ENCODE data around the gene WDR81. TPM values are rescaled to one million over a fixed set of nuclear protein-coding genes. Genes with fewer than 3 reads are reported as not detected.

Gene WDR81
- total RNA-seq, 1 experiment from 2014 or later, result 17.3 TPM

GRCh38 chr17:1786708-1787107, 62.2 kb downstream of the WDR81 start:
- ChIA-PET POLR2A (interaction anchor here (1.6 kb wide), 1 partner anchor 70 kb away, joined by 6 read pairs; no protein-coding TSS in a partner anchor), RAD21 (ENCODE audit: low non-redundant PET in 1 of 2, low total read pairs in 2 of 2, uncharacterized antibody in 2 of 2, unreplicated experiment in 2 of 2) (no interaction called here), CTCF (no interaction called here)
- no TSS peak for BruUV-seq (replicated peaks)
- H3K4me1 ChIP-seq (ENCODE audit: control insufficient read depth in 1 of 2, insufficient read depth in 2 of 2, low read length in 2 of 2), result peaks cover 10 to 26% of the 10 kb centered on the region in 2 experiments
- no peak for TF ChIP-seq CBX3 (IDR thresholded peaks at IDR 0.05; ENCODE audit: low read depth)
- no peak for TF ChIP-seq CTCF (IDR thresholded peaks at IDR 0.05 in 2 of 3, conservative IDR thresholded peaks at IDR 0.05 in 1 of 3; ENCODE audit: borderline replicate concordance in 1 of 3, insufficient read depth in 1 of 3, low read depth in 2 of 3, low read length in 2 of 3)
- no peak for TF ChIP-seq EGR1 (IDR thresholded peaks at IDR 0.05; ENCODE audit: low read depth)
- H3K9me2 ChIP-seq (ENCODE audit: insufficient read depth), result no peaks in the 10 kb centered on the region
- DNase-seq (ENCODE audit: low read depth, low spot score), result no peak
- no peak overlapping the region for H3K4me2 ChIP-seq (ENCODE audit: low read length)
- H3K4me3 ChIP-seq (replicated peaks in 1 of 2; ENCODE audit: low read depth in 1 of 2, low read length in 2 of 2), result no peak overlapping the region
- no peak overlapping the region for H3K27ac ChIP-seq (ENCODE audit: low read depth, low read length)
- H3K79me2 ChIP-seq (ENCODE audit: insufficient read depth, low read length), result peaks cover 22% of the 10 kb centered on the region
- ATAC-seq, result no peak
- no peaks in the 10 kb centered on the region for H3K9me3 ChIP-seq (ENCODE audit: control insufficient read depth in 1 of 2, insufficient read depth in 1 of 2, low read depth in 1 of 2, low read length in 2 of 2)
- intact Hi-C loops (cut with micrococcal nuclease), result no loop called here
- no peaks in the 10 kb centered on the region for H4K20me1 ChIP-seq (ENCODE audit: insufficient read depth)
- H2AFZ ChIP-seq (ENCODE audit: low read depth, low read length, poor library complexity, severe bottlenecking), result no peak overlapping the region
- H3K36me3 ChIP-seq (ENCODE audit: control insufficient read depth in 1 of 2, insufficient read depth in 2 of 2, low read length in 2 of 2), result peaks cover 4 to 32% of the 10 kb centered on the region in 2 experiments; a peak in 3 of 4 replicates
- no peaks in the 10 kb centered on the region for H3K27me3 ChIP-seq (ENCODE audit: insufficient read depth, low read length)
- peak overlapping the region; percentile 29; the same call in 1 of the 2 replicates for H3K9ac ChIP-seq (ENCODE audit: low read length)

DNA sequence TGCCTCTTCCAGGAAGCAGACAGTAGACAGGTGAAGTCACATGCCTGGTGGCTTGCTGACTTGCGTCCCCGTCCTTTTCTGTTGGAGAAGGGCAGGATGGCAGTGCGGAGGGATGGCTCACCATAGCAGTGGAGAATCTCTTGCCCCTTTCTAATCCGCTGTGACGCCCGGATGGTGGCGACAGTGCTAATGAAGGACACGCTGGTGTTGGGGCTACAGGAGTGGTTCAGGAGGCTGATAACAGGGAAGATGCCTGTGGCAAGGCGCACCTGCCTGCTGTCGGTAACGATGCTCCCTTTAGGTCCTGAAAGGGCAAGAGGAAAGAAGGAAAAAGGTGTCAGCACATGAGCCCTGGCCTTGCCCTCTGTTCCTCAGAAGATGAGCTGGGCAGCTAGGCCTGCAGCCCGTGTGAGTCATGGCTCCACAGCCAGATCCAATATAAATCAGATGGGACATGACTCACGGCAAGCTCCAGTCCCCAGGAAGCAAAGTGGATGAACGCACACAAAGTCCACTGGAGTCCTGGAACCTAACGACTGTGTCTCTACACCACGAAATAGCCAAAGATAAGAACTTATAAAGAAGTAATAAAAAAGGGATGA, 62.9 kb downstream of the WDR81 start:
- RAD21 ChIA-PET (ENCODE audit: low non-redundant PET in 1 of 2, low total read pairs in 2 of 2, uncharacterized antibody in 2 of 2, unreplicated experiment in 2 of 2), result no interaction called here
- peaks cover 24% of the 10 kb centered on the region for H3K79me2 ChIP-seq (ENCODE audit: insufficient read depth, low read length)
- no peaks in the 10 kb centered on the region for H3K27me3 ChIP-seq (ENCODE audit: insufficient read depth, low read length)

More for the DNA sequence above, 62.9 kb downstream of the WDR81 start:
- DNase-seq (ENCODE audit: low read depth, low spot score), result peak; percentile 69
- TF ChIP-seq POLR2A (IDR thresholded peaks at IDR 0.05; ENCODE audit: borderline replicate concordance, extremely low read depth, insufficient read depth, insufficient read length) (no peak), SP1 (IDR thresholded peaks at IDR 0.05; ENCODE audit: low read depth) (peak; percentile 52; the same call in 1 of the 2 replicates), YY1 (IDR thresholded peaks at IDR 0.05; ENCODE audit: extremely low read depth, insufficient replicate concordance, low read depth, low read length) (peak; percentile 24), JUND (IDR thresholded peaks at IDR 0.05) (peak; percentile 86), FOSL1 (IDR thresholded peaks at IDR 0.05; ENCODE audit: low read depth) (peak; percentile 82), RAD21 (IDR thresholded peaks at IDR 0.05; ENCODE audit: low read depth) (0 out of 2 replicates have a peak, but pooled peaks have one; percentile 18), MAX (IDR thresholded peaks at IDR 0.05) (peak; percentile 31; the same call in 1 of the 2 replicates), CTCF (IDR thresholded peaks at IDR 0.05 in 2 of 3, conservative IDR thresholded peaks at IDR 0.05 in 1 of 3; ENCODE audit: borderline replicate concordance in 1 of 3, insufficient read depth in 1 of 3, low read depth in 2 of 3, low read length in 2 of 3) (no peak), CBX3 (IDR thresholded peaks at IDR 0.05; ENCODE audit: low read depth) (no peak), EGR1 (IDR thresholded peaks at IDR 0.05; ENCODE audit: low read depth) (no peak)
- CTCF ChIA-PET, result interaction anchor here (0.7 to 1.4 kb wide), 3 partner anchors 71 to 213 kb away, joined by 3 to 4 read pairs (median 3); no protein-coding TSS in a partner anchor
- Histone ChIP-seq H4K20me1 (ENCODE audit: insufficient read depth) (no peaks in the 10 kb centered on the region), H3K4me1 (ENCODE audit: control insufficient read depth in 1 of 2, insufficient read depth in 2 of 2, low read length in 2 of 2) (peaks cover 10 to 26% of the 10 kb centered on the region in 2 experiments), H3K9ac (ENCODE audit: low read length) (peak overlapping the region; percentile 29), H3K9me2 (ENCODE audit: insufficient read depth) (no peaks in the 10 kb centered on the region), H3K4me2 (ENCODE audit: low read length) (peak overlapping the region; percentile 48), H3K9me3 (ENCODE audit: control insufficient read depth in 1 of 2, insufficient read depth in 1 of 2, low read depth in 1 of 2, low read length in 2 of 2) (no peaks in the 10 kb centered on the region), H3K36me3 (ENCODE audit: control insufficient read depth in 1 of 2, insufficient read depth in 2 of 2, low read length in 2 of 2) (peaks cover 1 to 25% of the 10 kb centered on the region in 2 experiments; a peak in 3 of 4 replicates), H2AFZ (ENCODE audit: low read depth, low read length, poor library complexity, severe bottlenecking) (no peak overlapping the region), H3K27ac (ENCODE audit: low read depth, low read length) (peak overlapping the region; percentile 55), H3K4me3 (replicated peaks in 1 of 2; ENCODE audit: low read depth in 1 of 2, low read length in 2 of 2) (no peak overlapping the region; a peak in 1 of 4 replicates)
- no TSS peak for BruUV-seq (replicated peaks)
- intact Hi-C loops (cut with micrococcal nuclease), result no loop called here
- POLR2A ChIA-PET, result interaction anchor here (1.6 kb wide), 1 partner anchor 71 kb away, joined by 6 read pairs; no protein-coding TSS in a partner anchor
- ATAC-seq, result peak; percentile 96
